ENCODE data around the gene FAM228B. TPM values are rescaled to one million over a fixed set of nuclear protein-coding genes. Genes with fewer than 3 reads are reported as not detected.

FAM228B gene
- total RNA-seq, 1 experiment from 2014 or later: 7.9 TPM

GRCh38 chr2:24164416-24164973 lies 41.2 kb downstream of the FAM228B start:
- H3K9me3 Mint-ChIP-seq (ENCODE audit: unreplicated experiment): peaks cover 12% of the 10 kb centered on the region
- H3K4me3 ChIP-seq (ENCODE audit: low read depth, low read length): no peak overlapping the region
- BruUV-seq (replicated peaks): no TSS peak
- H3K36me3 ChIP-seq (ENCODE audit: control insufficient read depth, insufficient read depth, low read length): no peaks in the 10 kb centered on the region
- no peaks in the 10 kb centered on the region for H3K4me1 Mint-ChIP-seq (ENCODE audit: low read depth, unreplicated experiment)
- DNase-seq: peak; percentile 66 to 84
- no peak overlapping the region for H3K4me3 Mint-ChIP-seq (ENCODE audit: unreplicated experiment)
- ChIA-PET POLR2A (no interaction called here), CTCF (interaction anchor here (0.6 to 1.5 kb wide), 5 partner anchors 10 to 237 kb away, joined by 3 to 15 read pairs (median 5); partner anchors contain the start of genes ATAD2B and SF3B6)
- H3K4me1 ChIP-seq: no peaks in the 10 kb centered on the region
- peaks cover 2% of the 10 kb centered on the region for H3K27me3 Mint-ChIP-seq (ENCODE audit: insufficient read depth, unreplicated experiment)
- H3K27ac Mint-ChIP-seq (ENCODE audit: unreplicated experiment): no peak overlapping the region
- no peaks in the 10 kb centered on the region for H3K9me3 ChIP-seq
- H3K27me3 ChIP-seq (replicated peaks; ENCODE audit: control insufficient read depth, insufficient read depth, low read length): no peaks in the 10 kb centered on the region; the same call in 1 of the 2 replicates
- H3K36me3 Mint-ChIP-seq (ENCODE audit: insufficient read depth, unreplicated experiment): no peaks in the 10 kb centered on the region
- TF ChIP-seq CTCF (IDR thresholded peaks at IDR 0.05; ENCODE audit: insufficient read depth in 1 of 2, low read depth in 1 of 2, low read length in 1 of 2, severe bottlenecking in 1 of 2, unreplicated experiment in 1 of 2): peak; percentile 93 to 99
- intact Hi-C loops (cut with micrococcal nuclease; ENCODE audit: unreplicated experiment): loop anchor here (1.0 to 10.0 kb wide), 4 partner anchors 80 to 340 kb away; partner anchors contain the start of genes ATAD2B, SF3B6 and TP53I3

GRCh38 chr2:24169023-24169422 lies 45.8 kb downstream of the FAM228B start:
- H3K27ac Mint-ChIP-seq (ENCODE audit: unreplicated experiment): no peak overlapping the region
- Histone ChIP-seq H3K9me3 (no peaks in the 10 kb centered on the region), H3K4me1 (no peaks in the 10 kb centered on the region), H3K4me3 (ENCODE audit: low read depth, low read length) (no peak overlapping the region), H3K27me3 (replicated peaks; ENCODE audit: control insufficient read depth, insufficient read depth, low read length) (no peaks in the 10 kb centered on the region; the same call in 1 of the 2 replicates), H3K36me3 (ENCODE audit: control insufficient read depth, insufficient read depth, low read length) (no peaks in the 10 kb centered on the region)
- POLR2A ChIA-PET: interaction anchor here (0.6 kb wide), 1 partner anchor 369 kb away, joined by 4 read pairs; no protein-coding TSS in a partner anchor
- no TSS peak for BruUV-seq (replicated peaks)
- no peak overlapping the region for H3K4me3 Mint-ChIP-seq (ENCODE audit: unreplicated experiment)
- CTCF ChIA-PET: interaction anchor here (1.3 kb wide), 1 partner anchor 85 kb away, joined by 4 read pairs; no protein-coding TSS in a partner anchor
- H3K36me3 Mint-ChIP-seq (ENCODE audit: insufficient read depth, unreplicated experiment): no peaks in the 10 kb centered on the region
- no peak for DNase-seq
- TF ChIP-seq CTCF (IDR thresholded peaks at IDR 0.05; ENCODE audit: insufficient read depth in 1 of 2, low read depth in 1 of 2, low read length in 1 of 2, severe bottlenecking in 1 of 2, unreplicated experiment in 1 of 2): no peak
- H3K9me3 Mint-ChIP-seq (ENCODE audit: unreplicated experiment): no peaks in the 10 kb centered on the region
- peaks cover 2% of the 10 kb centered on the region for H3K27me3 Mint-ChIP-seq (ENCODE audit: insufficient read depth, unreplicated experiment)
- H3K4me1 Mint-ChIP-seq (ENCODE audit: low read depth, unreplicated experiment): no peaks in the 10 kb centered on the region
- intact Hi-C loops (cut with micrococcal nuclease; ENCODE audit: unreplicated experiment): loop anchor here (10.0 kb wide), 1 partner anchor 244 kb away; the partner anchor contains the start of gene ATAD2B

GRCh38 chr2:24174851-24175277 lies 51.6 kb downstream of the FAM228B start, which contains the start of gene FAM228A:
Gene FAM228A (plus strand): TSS chr2:24175053. CDS start chr2:24175481, 428 bp downstream.
- TF ChIP-seq CTCF (IDR thresholded peaks at IDR 0.05; ENCODE audit: insufficient read depth in 1 of 2, low read depth in 1 of 2, low read length in 1 of 2, severe bottlenecking in 1 of 2, unreplicated experiment in 1 of 2): no peak

More at GRCh38 chr2:24174851-24175277, 51.6 kb downstream of the FAM228B start, which contains the start of gene FAM228A:
- intact Hi-C loops (cut with micrococcal nuclease; ENCODE audit: unreplicated experiment): no loop called here
- Histone ChIP-seq H3K36me3 (ENCODE audit: control insufficient read depth, insufficient read depth, low read length) (no peaks in the 10 kb centered on the region), H3K27me3 (replicated peaks; ENCODE audit: control insufficient read depth, insufficient read depth, low read length) (no peaks in the 10 kb centered on the region), H3K4me3 (ENCODE audit: low read depth, low read length) (no peak within 1 kb of the TSS), H3K9me3 (no peaks in the 10 kb centered on the region), H3K4me1 (no peaks in the 10 kb centered on the region)
- no TSS peak for BruUV-seq (replicated peaks)
- H3K36me3 Mint-ChIP-seq (ENCODE audit: insufficient read depth, unreplicated experiment): no peaks in the 10 kb centered on the region
- no peaks in the 10 kb centered on the region for H3K4me1 Mint-ChIP-seq (ENCODE audit: low read depth, unreplicated experiment)
- DNase-seq: no peak
- ChIA-PET POLR2A (no interaction called here), CTCF (no interaction called here)
- H3K27ac Mint-ChIP-seq (ENCODE audit: unreplicated experiment): no peak within 1 kb of the TSS
- H3K9me3 Mint-ChIP-seq (ENCODE audit: unreplicated experiment): no peaks in the 10 kb centered on the region
- no peak within 1 kb of the TSS for H3K4me3 Mint-ChIP-seq (ENCODE audit: unreplicated experiment)
- H3K27me3 Mint-ChIP-seq (ENCODE audit: insufficient read depth, unreplicated experiment): no peaks in the 10 kb centered on the region

Measured in Caco-2 (cell line).